GM18858 (cell line): ENCODE results near the gene GTF2A1L.
"Not testable (repeated sequence)": the region's sequence is repeated elsewhere in the genome, so short reads cannot be mapped to it uniquely, and the experiment has no call there.

ENCODE experiments used
- ATAC-seq: cut with Tn5 transposase; IDR thresholded peaks from one replicate; pipeline ENCODE4 v1.9.1; 2021; ENCODE audit not compliant: unreplicated experiment

Gene GTF2A1L

GRCh38 chr2:48696881-48697280 is 79.2 kb downstream of the GTF2A1L start:
- ATAC-seq: no peak

DNA sequence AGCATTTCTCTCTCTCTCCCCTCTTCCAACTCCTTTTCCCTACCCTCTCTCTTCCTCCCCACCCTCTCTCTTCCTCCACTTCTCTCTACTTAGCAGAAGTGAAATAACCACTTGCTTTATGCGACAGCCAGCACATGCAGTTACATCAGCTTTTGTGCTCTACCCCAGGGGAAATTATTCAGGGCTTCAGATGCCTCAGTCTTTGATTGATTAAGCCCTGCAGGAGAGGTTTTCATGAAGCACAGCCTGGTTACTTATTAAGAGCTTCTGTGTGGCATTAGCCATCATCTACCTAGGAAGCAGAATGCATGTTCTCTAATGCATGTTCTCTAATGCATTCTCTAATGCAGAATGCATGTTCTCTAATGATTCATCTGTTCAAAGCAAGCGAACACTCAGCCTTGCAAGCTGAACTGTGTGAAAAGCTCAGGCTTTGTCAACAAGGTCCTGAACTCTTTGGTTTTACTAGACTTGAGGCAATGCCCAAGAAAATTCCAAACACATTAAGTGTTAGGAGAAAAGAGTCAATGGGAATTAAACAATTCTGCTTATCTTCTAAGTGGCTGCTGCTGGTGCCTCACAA is 81.8 kb downstream of the GTF2A1L start:
- no peak for ATAC-seq

GRCh38 chr2:48703621-48704020 is 86.0 kb downstream of the GTF2A1L start:
- ATAC-seq: not testable (repeated sequence)

DNA sequence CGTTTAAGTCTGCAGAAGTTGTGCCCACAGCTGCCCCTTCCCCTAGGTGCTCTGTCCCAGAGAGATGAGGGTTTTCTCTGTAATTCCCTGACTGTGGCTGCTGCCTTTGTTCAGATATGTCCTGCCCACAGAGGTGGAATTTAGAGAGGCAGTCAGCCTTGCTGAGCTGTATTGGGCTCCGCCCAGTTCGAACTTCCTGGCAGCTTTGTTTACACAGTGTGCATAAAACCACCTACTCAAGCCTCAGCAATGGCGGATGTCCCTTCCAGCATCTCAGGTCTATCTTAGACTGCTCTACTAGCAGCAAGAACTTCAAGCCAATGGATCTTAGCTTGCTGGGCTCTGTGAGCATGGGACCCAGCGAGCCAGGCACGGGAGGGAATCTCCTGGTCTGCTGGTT is 89.8 kb downstream of the GTF2A1L start:
- no peak for ATAC-seq

- no peak for ATAC-seq
Measured at GRCh38 chr2:48709096-48710034, 91.7 kb downstream of the GTF2A1L start.

DNA sequence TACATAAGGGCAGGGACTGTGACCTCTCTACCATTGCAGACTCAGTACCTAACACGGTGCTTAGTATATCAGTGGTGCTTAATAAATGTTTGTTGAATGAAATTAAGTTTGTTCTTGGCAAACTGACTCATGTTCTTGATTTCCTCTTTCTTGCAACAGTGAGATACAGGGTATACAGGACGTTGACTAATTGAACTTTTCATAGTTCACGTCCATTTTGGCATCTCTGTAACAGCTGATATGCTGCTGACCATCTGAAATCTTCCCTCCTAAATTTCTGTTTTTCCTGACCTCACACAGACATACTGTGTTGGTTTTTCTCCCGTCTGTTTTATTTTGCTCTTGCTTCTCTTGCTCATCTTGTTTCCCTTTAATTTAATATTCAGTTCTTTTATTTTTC is 93.7 kb downstream of the GTF2A1L start:
- ATAC-seq: no peak

- no peak for ATAC-seq
Measured at GRCh38 chr2:48712151-48712550, 94.5 kb downstream of the GTF2A1L start.

GRCh38 chr2:48713647-48714046 is 96.0 kb downstream of the GTF2A1L start:
- ATAC-seq: no peak

DNA sequence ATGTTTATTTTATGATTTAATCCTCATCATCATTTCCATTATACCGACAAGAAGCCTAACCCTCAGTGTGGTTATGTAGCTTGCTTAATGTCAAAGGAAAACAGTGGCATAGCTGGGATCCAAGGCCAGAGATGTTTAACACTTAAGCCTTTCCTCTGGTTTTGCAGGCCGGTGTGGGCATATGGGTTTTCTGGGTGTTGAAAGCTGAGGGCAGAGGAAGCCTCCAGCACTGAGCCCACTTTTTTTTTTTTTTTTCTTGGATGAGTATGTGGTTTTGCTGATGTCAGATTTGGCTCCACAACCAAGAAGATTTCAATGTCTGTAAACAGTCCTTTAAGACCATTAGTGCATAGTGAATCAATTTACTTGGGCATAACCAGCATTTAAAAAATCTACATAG is 96.6 kb downstream of the GTF2A1L start:
- ATAC-seq: no peak

GRCh38 chr2:48715042-48715899 is 97.6 kb downstream of the GTF2A1L start:
- ATAC-seq: no peak

GRCh38 chr2:48715956-48716355 is 98.3 kb downstream of the GTF2A1L start:
- ATAC-seq: no peak

- no peak for ATAC-seq
Measured at GRCh38 chr2:48717846-48718245, 100.2 kb downstream of the GTF2A1L start.

DNA sequence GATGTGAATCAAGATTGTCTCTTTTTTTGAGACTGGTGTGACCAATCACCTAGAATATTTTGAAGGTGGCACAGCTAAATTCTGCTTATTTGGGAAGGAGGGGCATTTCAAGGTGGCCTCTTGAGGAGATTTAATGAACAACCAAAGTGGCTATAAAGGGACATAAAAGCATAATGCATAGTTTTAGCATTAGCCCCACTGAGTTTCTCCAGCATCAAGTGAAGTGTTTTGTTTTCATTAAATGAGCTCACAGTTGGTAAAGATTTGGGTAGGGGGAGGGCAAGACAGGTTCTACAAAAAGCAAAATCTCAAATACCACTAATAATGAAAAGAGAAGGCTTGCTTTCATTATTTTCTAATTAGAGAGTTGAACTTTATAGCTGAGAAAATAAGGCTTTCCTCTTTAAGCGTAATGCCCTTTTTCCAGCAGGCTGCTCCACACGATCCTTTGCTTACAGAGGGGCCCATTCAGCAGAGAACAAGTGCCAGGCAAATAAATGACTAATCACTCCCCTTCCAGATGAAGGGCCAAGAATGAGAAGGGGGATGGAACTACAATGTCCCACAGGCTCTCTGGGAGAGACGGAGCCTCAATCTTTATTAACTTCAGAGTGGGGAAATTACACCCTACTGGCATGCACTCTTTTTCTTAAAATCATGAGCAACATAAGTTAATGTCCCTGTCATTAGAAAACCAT is 102.0 kb downstream of the GTF2A1L start:
- ATAC-seq: no peak

DNA sequence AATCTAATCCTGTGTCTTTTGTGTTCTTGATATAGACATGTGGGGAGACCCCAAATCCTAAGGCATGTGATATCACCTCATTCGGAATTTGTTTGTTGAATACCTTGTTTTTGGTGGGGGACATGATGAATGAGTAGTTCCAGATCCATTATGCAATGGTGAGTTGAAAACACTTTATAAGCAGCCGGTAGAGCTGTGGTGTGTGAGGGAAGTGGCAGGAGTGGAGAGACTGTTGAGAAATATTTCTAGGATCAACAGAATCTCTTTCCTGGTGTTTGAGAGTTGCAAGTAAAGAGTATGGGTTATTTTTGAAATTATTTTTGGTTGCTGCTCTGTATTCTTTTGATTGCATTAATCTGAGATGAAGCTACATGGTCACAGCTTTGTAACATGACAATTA is 103.5 kb downstream of the GTF2A1L start:
- no peak for ATAC-seq

DNA sequence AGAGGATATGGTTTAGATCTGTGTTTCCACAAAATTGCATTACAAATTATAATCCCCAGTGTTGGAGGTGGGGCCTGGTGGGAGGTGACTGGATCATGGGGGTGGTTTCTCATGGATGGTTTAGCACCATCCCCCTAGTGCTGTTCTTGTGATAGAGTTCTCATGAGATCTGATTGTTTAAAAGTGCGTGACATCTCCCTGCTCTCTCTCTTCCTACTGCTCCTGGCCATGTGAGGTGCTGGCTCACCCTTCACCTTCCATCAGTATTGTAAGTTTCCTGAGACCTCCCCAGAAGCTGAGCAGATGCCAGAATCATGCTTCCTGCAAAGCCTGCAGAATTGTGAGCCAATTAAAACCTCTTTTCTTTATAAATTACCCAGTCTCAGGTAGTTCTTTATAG is 104.7 kb downstream of the GTF2A1L start:
- ATAC-seq: no peak

DNA sequence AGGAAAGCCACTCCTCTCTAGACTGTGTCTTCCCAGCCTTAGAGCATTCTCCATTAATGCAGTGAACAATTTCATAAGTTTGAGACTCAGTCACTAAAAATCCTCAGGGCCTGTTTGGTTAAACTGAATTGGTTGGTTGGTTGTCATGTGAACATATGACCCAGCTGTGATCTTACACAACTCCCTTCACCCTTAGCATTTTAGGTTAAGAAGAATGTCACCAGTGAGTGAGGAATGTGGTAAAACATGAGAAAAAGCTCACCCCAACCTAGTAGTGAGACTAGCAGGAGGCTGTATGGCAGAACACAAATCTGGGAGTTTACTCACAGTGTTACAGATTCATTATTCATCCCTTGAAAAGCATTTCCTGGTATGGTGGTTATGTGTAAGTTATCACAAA is 105.5 kb downstream of the GTF2A1L start:
- no peak for ATAC-seq

GRCh38 chr2:48724278-48724677 is 106.6 kb downstream of the GTF2A1L start:
- ATAC-seq: no peak

DNA sequence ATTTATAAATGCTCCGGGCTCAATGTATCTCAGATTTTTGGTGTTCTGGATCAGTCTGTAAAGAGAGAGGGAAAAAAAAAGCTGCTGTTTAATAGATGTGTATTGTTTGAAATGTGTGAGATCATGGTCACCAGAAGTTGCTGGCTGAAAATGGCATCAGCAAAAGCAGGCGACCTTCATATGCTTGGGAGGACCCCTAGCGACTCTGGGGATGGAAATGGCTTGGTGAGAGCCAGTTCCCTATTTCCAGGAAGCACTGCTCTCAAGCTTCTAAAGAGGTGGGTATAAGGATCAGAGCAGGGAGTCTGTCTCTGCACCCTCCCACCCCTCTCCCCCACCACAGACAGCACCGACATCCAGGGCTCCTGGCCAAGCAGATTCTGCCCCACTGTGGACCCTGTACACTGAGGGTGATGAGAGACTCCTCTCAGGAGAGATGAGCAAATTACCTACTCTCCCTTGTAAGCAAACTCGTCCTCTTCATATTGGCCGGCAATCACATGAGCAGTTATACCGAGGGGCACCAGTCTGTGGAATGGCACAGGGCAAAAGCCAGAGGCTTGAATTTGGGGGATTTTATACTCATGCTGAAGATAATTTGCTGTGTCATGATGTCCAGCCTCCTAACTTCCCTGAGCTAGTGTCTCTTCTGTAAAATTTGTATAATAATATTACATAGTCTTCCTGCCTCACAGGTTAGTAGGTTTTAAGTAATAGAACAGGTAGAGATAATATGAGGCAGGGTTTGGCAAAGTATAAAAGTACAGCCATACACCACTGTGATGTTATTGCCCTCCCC is 108.2 kb downstream of the GTF2A1L start:
- no peak for ATAC-seq

DNA sequence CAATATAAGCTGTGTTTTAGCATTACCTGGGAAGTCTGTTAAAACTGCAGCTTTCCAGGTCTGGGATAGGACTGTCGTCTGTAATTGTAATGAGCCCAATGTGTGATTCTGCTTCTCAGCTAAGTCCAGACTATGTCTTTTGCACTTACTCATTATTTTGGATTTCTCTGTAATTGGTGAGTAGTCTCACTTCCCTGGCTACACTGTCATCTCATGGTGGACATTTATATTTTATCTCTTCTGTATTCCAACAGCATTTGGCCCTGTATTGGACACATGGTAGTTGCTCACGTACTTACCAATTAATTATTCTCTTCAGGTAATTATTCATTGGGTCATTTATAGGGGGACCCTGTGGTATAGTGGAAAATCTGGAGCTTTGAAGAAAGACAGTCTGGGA is 109.9 kb downstream of the GTF2A1L start:
- ATAC-seq: no peak

DNA sequence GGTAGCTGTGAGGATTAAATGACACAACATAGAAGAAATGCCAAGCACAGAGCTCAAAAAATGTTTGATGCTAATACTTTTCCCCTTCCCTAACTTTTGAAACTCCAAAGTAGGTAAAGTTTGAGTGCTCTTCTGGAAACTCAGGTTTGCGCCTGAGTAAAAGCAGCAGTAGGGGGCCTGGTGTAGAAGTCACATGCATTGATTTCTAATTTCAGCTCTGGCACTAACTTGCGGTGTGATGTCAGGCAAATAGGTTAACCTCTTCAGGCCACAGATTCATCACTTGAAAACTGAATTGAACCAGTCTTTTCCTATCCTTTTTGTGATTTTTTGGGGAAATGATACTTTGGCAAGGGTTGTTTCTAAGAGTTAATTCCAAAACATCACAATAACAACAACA is 110.6 kb downstream of the GTF2A1L start:
- ATAC-seq: no peak
